ENCODE measurements around the gene ACTN2.
"Not testable (repeated sequence)": the region's sequence is repeated elsewhere in the genome, so short reads cannot be mapped to it uniquely, and the experiment has no call there.

Gene ACTN2

DNA sequence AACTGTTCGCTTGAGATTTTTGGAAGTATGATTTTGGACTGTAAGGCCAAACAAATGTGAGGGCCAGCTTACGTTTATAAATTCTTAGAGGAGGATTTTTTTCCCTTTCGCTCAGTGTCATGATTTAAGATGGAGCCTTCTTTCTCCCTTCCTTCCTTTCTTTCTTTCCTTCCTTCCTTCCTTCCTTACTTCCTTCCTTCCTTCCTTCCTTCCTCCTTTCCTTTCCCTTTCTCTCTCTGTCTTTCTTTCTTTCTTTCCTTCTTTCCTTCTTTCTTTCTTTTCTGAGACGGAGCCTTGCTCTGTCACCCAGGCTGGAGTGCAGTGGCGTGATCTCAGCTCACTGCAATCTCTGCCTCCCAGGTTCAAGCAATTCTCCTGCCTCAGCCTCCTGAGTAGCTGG, 17.4 kb upstream of the ACTN2 start:
- H3K9me3 ChIP-seq (ENCODE audit: control insufficient read depth, insufficient read depth, low read length); H3K4me1 ChIP-seq (ENCODE audit: control insufficient read depth, insufficient read depth, low read length); H3K9ac ChIP-seq (ENCODE audit: low read depth, low read length); H3K4me3 ChIP-seq (ENCODE audit: low read depth, low read length); H3K36me3 ChIP-seq (ENCODE audit: control insufficient read depth, insufficient read depth, low read length); H3K27me3 ChIP-seq (ENCODE audit: control insufficient read depth, insufficient read depth, low read length); H3K27ac ChIP-seq (ENCODE audit: low read depth, low read length): not testable (repeated sequence)

DNA sequence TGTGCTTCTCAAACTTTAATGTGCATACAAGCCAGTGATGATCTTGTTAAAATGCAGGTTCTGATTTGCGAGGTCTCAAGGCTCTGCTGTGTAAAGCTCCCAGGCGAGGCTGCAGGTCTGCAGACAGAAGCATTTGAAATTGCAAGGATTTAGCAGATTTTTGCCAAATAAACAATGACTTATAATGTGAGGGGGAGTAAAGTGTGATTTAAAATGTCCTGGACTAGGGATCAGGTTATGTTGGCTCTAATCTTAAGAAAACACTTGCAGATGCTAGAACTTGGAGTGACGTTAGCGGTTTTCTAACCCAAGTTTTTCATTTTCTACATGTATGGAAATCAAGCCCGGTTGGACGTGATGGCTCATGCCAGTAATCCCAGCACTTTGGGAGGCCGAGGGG, 16.2 kb upstream of the ACTN2 start:
- Histone ChIP-seq H3K27ac (ENCODE audit: low read depth, low read length) (no peak overlapping the region), H3K9me3 (ENCODE audit: control insufficient read depth, insufficient read depth, low read length) (no peaks in the 10 kb centered on the region), H3K4me3 (ENCODE audit: low read depth, low read length) (no peak overlapping the region), H3K9ac (ENCODE audit: low read depth, low read length) (no peak overlapping the region), H3K36me3 (ENCODE audit: control insufficient read depth, insufficient read depth, low read length) (no peaks in the 10 kb centered on the region), H3K4me1 (ENCODE audit: control insufficient read depth, insufficient read depth, low read length) (no peaks in the 10 kb centered on the region), H3K27me3 (ENCODE audit: control insufficient read depth, insufficient read depth, low read length) (no peaks in the 10 kb centered on the region)

DNA sequence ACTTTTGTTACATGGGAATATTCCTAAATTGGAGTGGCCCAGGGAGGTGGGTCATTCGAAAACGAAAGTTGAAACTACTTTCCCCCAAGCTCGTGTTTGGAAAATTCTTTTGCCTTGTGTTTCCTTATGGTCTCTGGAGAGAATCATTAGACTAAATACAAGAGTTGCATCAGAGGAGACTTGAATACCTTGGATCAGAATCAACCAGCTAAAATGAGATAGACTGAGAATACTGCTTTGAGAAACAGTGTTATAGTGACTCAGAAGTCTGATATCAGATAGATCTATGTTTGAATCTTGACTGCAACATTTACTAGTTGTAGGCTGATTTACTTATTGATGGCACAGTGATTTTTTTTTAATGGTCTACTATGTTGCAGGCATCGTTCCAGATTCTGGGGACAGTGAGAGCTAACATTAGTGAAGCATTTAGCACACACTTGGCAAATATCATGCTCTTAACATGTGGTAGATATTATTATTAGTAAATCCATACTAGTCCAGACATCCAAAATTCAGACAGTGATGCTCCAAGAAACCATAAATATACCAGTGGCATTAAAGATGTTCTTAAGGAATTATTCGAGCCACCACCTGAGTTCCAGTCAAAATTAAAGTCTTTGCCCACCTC, 12.9 kb upstream of the ACTN2 start:
- Histone ChIP-seq H3K4me3 (ENCODE audit: low read depth, low read length) (no peak overlapping the region), H3K36me3 (ENCODE audit: control insufficient read depth, insufficient read depth, low read length) (no peaks in the 10 kb centered on the region), H3K27me3 (ENCODE audit: control insufficient read depth, insufficient read depth, low read length) (no peaks in the 10 kb centered on the region), H3K9ac (ENCODE audit: low read depth, low read length) (no peak overlapping the region), H3K27ac (ENCODE audit: low read depth, low read length) (no peak overlapping the region), H3K9me3 (ENCODE audit: control insufficient read depth, insufficient read depth, low read length) (no peaks in the 10 kb centered on the region), H3K4me1 (ENCODE audit: control insufficient read depth, insufficient read depth, low read length) (peaks cover 11% of the 10 kb centered on the region)

DNA sequence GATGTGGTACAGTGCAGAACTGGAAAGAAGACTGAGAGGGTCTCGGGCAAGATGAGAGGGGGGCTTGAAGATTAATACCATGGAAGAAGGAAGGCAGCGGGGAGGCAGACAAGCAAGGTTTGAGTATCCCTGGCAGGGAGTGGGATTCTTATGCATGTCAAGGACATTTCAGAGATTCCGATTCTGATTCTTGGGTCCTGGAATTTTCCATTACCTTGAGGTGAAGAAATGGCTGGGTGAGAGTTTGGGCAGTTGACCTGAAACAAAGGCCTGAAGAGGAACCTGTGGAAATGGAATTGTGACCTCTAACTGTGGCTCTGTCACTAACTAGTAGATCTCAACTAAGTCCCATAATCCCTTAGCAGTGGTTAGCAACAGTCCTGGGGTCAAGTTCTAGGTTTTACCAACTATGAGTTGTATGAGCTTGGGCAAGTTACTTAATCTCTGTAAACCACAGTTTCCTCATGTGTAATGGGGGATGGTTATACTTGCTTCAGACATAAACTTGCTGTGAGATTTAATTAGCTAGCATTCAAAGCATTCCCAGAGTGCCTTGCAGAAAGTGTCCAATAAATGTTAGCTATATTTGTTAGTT, 8.6 kb upstream of the ACTN2 start:
- H3K9ac ChIP-seq (ENCODE audit: low read depth, low read length), result no peak overlapping the region
- H3K27me3 ChIP-seq (ENCODE audit: control insufficient read depth, insufficient read depth, low read length), result no peaks in the 10 kb centered on the region
- no peaks in the 10 kb centered on the region for H3K36me3 ChIP-seq (ENCODE audit: control insufficient read depth, insufficient read depth, low read length)
- peaks cover 11% of the 10 kb centered on the region for H3K4me1 ChIP-seq (ENCODE audit: control insufficient read depth, insufficient read depth, low read length)
- no peak overlapping the region for H3K4me3 ChIP-seq (ENCODE audit: low read depth, low read length)
- no peak overlapping the region for H3K27ac ChIP-seq (ENCODE audit: low read depth, low read length)
- H3K9me3 ChIP-seq (ENCODE audit: control insufficient read depth, insufficient read depth, low read length), result no peaks in the 10 kb centered on the region

DNA sequence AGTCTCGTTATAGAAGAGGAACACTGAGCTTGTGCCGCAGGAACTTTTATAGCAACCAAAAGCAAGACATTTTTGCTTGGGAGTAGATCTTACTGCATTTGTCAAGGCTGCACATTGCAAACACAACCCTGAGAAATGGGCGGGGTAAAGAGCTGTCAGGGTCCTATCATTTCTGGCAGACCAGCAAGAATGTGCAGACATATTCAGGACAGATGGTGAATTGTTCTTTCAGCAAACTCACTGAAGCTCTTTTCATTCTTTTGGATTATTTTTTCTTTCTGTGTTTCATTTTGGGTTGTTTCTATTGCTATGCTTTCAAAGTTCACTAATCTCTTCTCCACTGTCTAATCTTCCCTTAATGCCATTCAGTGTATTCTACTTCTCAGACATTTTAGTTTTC, 5.1 kb upstream of the ACTN2 start:
- Histone ChIP-seq H3K9ac (ENCODE audit: low read depth, low read length) (no peak overlapping the region), H3K27me3 (ENCODE audit: control insufficient read depth, insufficient read depth, low read length) (peaks cover 11% of the 10 kb centered on the region), H3K27ac (ENCODE audit: low read depth, low read length) (no peak overlapping the region), H3K9me3 (ENCODE audit: control insufficient read depth, insufficient read depth, low read length) (no peaks in the 10 kb centered on the region), H3K36me3 (ENCODE audit: control insufficient read depth, insufficient read depth, low read length) (no peaks in the 10 kb centered on the region), H3K4me3 (ENCODE audit: low read depth, low read length) (no peak overlapping the region), H3K4me1 (ENCODE audit: control insufficient read depth, insufficient read depth, low read length) (peaks cover 6% of the 10 kb centered on the region)

DNA sequence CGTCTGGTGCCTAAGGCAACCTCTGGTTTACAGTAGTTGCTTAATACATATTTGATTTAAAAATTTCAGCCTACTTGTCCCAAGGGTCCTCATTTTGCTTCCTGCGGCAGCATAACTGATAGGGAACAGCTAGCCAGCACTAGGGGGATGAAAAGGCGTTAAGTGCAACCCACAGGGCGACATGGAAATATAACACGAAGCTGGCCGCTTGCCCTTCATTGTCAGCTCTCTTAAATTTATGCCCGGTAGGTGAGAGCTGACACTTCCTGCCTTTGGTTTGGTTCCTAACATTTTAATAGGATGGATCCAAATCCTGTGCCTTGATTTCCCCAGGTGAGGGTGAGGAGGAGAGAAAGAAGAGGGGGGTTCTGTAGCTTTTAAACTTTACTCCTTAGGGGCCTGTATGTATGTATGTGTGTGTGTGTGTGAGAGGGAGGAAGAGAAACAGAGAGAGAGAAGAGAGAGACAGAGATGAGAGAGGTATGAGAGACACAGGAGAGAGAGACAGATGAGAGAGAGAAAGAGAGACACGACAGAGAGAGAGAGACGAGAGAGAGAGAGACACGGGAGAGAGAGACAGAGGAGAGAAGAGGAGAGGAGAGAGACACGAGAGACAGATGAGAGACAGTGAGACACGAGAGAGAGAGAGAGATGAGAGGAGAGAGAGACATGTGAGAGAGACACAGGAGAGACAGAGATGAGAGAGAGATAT, 938 bp upstream of the ACTN2 start:
- Histone ChIP-seq H3K4me1 (ENCODE audit: control insufficient read depth, insufficient read depth, low read length) (no peaks in the 10 kb centered on the region; the same call in 1 of the 2 replicates), H3K27me3 (ENCODE audit: control insufficient read depth, insufficient read depth, low read length) (peaks cover 28% of the 10 kb centered on the region), H3K27ac (ENCODE audit: low read depth, low read length) (no peak overlapping the region), H3K36me3 (ENCODE audit: control insufficient read depth, insufficient read depth, low read length) (no peaks in the 10 kb centered on the region), H3K9me3 (ENCODE audit: control insufficient read depth, insufficient read depth, low read length) (no peaks in the 10 kb centered on the region), H3K9ac (ENCODE audit: low read depth, low read length) (no peak overlapping the region), H3K4me3 (ENCODE audit: low read depth, low read length) (peak overlapping the region; percentile 54; the same call in 1 of the 2 replicates)

DNA sequence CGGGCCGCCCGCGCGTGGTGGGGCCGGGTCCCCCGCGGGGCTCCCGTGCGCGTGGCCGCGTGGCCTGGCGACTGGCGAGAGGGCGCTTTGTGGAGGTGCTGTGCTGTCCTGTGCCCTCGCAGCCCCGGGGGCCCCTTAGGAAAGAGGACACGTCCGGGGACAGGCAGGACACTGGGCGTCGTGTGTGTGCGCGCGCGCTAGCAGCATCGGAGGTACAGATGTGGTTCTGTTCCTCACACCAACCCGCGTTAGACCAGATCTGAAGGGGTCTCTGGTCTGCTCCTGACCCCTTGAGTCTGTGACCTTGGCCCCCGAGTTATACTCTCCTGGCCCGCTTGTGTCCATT, 489 bp downstream of the ACTN2 start:
- Histone ChIP-seq H3K4me3 (ENCODE audit: low read depth, low read length) (peak overlapping the region; percentile 57), H3K9ac (ENCODE audit: low read depth, low read length) (0 out of 2 replicates have a peak overlapping the region, but pooled peaks have one; percentile 30), H3K27me3 (ENCODE audit: control insufficient read depth, insufficient read depth, low read length) (peaks cover 28% of the 10 kb centered on the region), H3K27ac (ENCODE audit: low read depth, low read length) (no peak overlapping the region), H3K4me1 (ENCODE audit: control insufficient read depth, insufficient read depth, low read length) (no peaks in the 10 kb centered on the region; the same call in 1 of the 2 replicates), H3K9me3 (ENCODE audit: control insufficient read depth, insufficient read depth, low read length) (no peaks in the 10 kb centered on the region), H3K36me3 (ENCODE audit: control insufficient read depth, insufficient read depth, low read length) (no peaks in the 10 kb centered on the region)

DNA sequence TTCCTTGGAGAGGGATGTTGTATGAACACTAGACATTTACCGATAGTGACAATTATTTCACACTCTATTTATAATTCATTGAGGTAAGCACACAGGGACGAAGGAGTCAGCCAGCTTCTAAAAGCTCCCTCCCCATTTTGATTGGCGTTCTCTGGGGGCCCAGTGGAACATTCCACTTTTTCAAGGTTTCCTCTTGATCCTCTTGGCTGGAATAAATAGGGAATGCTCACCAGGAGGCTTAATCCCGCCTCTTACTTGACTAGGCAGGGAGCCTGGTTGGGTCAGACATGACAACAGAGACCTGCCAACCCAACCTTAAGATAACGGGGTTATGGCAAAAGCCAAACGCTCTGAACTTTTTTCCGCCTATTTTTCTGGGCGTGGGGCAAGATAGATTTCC, 974 bp downstream of the ACTN2 start:
- Histone ChIP-seq H3K4me3 (ENCODE audit: low read depth, low read length) (peak overlapping the region; percentile 57; the same call in 1 of the 2 replicates), H3K9me3 (ENCODE audit: control insufficient read depth, insufficient read depth, low read length) (no peaks in the 10 kb centered on the region), H3K27ac (ENCODE audit: low read depth, low read length) (no peak overlapping the region), H3K27me3 (ENCODE audit: control insufficient read depth, insufficient read depth, low read length) (peaks cover 28% of the 10 kb centered on the region), H3K9ac (ENCODE audit: low read depth, low read length) (no peak overlapping the region), H3K4me1 (ENCODE audit: control insufficient read depth, insufficient read depth, low read length) (no peaks in the 10 kb centered on the region; the same call in 1 of the 2 replicates), H3K36me3 (ENCODE audit: control insufficient read depth, insufficient read depth, low read length) (no peaks in the 10 kb centered on the region)

DNA sequence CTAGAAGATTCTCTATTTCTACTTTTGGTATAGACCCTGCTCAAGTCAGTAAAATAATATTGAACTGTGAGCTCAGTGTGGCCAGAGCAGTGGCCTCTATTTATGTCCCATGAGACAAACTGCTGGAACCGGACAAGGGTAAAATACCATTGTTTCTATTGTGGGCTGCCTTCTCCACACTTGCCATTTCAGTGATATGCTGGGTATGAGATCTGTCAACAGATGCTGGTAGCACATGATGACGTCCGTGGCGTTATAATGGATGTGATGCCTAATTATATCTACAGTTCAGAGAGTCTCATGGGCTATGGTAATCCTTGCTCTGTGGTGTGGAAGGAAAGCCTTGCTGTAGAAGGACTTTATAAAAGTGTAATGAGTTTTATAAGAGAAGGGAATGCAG, 2.4 kb downstream of the ACTN2 start:
- Histone ChIP-seq H3K27me3 (ENCODE audit: control insufficient read depth, insufficient read depth, low read length) (peaks cover 28% of the 10 kb centered on the region), H3K9me3 (ENCODE audit: control insufficient read depth, insufficient read depth, low read length) (no peaks in the 10 kb centered on the region), H3K27ac (ENCODE audit: low read depth, low read length) (no peak overlapping the region), H3K4me3 (ENCODE audit: low read depth, low read length) (no peak overlapping the region), H3K9ac (ENCODE audit: low read depth, low read length) (no peak overlapping the region), H3K4me1 (ENCODE audit: control insufficient read depth, insufficient read depth, low read length) (no peaks in the 10 kb centered on the region; the same call in 1 of the 2 replicates), H3K36me3 (ENCODE audit: control insufficient read depth, insufficient read depth, low read length) (no peaks in the 10 kb centered on the region)

DNA sequence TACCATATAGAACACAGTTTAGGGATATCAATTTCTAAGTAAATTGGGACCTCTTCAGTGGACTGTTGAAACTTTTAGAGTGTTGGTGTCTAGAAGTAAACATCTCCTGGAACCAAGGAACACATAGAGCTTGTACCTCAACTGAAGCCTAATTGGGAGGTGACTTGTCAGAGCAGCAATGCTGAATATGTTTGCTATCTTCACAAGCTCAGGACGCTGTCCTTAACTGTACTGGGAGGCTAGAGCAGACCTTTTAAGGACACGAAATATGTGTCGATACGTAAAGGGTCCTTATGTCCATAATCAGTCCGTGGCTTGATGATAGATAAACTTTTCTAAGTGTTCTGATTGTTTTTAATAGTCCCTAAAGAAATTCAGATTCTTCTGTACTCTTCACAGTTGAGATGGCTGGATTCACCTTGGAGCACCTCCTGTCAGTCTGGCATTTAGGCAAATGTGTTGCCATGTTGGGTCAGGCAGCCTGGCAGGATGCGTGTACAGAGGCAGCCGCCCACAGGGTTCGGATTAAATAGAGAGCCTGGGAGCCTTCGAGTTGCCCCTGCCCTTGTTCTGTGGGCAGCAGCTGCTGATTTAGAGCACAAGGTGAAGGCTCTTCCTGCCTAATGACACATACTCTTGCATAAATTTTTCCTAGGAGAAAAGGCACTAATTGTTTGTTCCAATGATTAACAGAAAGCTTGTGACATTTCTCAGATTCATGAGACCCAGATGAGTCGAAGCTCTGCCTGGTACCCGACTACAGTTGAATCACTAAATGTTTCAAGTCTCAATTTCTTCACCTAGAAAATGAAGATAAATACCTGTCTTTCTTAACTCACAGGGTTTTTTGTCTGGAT, 3.6 kb downstream of the ACTN2 start:
- Histone ChIP-seq H3K4me3 (ENCODE audit: low read depth, low read length) (no peak overlapping the region), H3K27ac (ENCODE audit: low read depth, low read length) (no peak overlapping the region), H3K27me3 (ENCODE audit: control insufficient read depth, insufficient read depth, low read length) (peaks cover 28% of the 10 kb centered on the region), H3K4me1 (ENCODE audit: control insufficient read depth, insufficient read depth, low read length) (no peaks in the 10 kb centered on the region; the same call in 1 of the 2 replicates), H3K9ac (ENCODE audit: low read depth, low read length) (no peak overlapping the region), H3K9me3 (ENCODE audit: control insufficient read depth, insufficient read depth, low read length) (no peaks in the 10 kb centered on the region), H3K36me3 (ENCODE audit: control insufficient read depth, insufficient read depth, low read length) (no peaks in the 10 kb centered on the region)
